C1 segment of cervical spinal cord (tissue), 14 donors: ENCODE data around the gene AIFM3.
"Not testable (repeated sequence)": the region's sequence is repeated elsewhere in the genome, so short reads cannot be mapped to it uniquely, and the experiment has no call there.

Experiments used
- DNase-seq, 14 donors: peaks; one replicate each; lab custom pipeline; 2025; lab: John Stamatoyannopoulos, UW

AIFM3 gene

GRCh38 chr22:20957683-20958431, 9.2 kb upstream of the AIFM3 start:
- DNase-seq = peak in 2 of 14 donors; percentile 26 to 63

- no peak for DNase-seq
Observed at GRCh38 chr22:20959578-20960461, 7.2 kb upstream of the AIFM3 start.

GRCh38 chr22:20960609-20961008, 6.4 kb upstream of the AIFM3 start:
- DNase-seq = no peak

- DNase-seq = no peak
Observed at GRCh38 chr22:20962491-20962945, 4.5 kb upstream of the AIFM3 start.

GRCh38 chr22:20963201-20964052, 3.6 kb upstream of the AIFM3 start:
- DNase-seq = peak in 1 of 14 donors; percentile 5

GRCh38 chr22:20964090-20964798, 2.8 kb upstream of the AIFM3 start:
- no peak for DNase-seq

- DNase-seq = no peak
Observed at GRCh38 chr22:20964799-20965103, 2.3 kb upstream of the AIFM3 start.

GRCh38 chr22:20965104-20965887, 1.8 kb upstream of the AIFM3 start:
- DNase-seq = peak in 1 of 14 donors; percentile 12

- DNase-seq = peak in 1 of 14 donors; percentile 7
Observed at GRCh38 chr22:20965888-20966855, 883 bp upstream of the AIFM3 start.

GRCh38 chr22:20967697-20968211, 699 bp downstream of the AIFM3 start:
- DNase-seq = peak in 2 of 14 donors; percentile 30 to 70

- peak in 1 of 14 donors; percentile 30 for DNase-seq
Observed at GRCh38 chr22:20968281-20968977, 1.4 kb downstream of the AIFM3 start.

- DNase-seq = no peak
Observed at GRCh38 chr22:20970939-20971657, 4.0 kb downstream of the AIFM3 start.

GRCh38 chr22:20972014-20972694, 5.1 kb downstream of the AIFM3 start:
- not testable (repeated sequence) for DNase-seq

- peak in 1 of 14 donors; percentile 9 for DNase-seq
Observed at GRCh38 chr22:20972933-20973577, 6.0 kb downstream of the AIFM3 start.

GRCh38 chr22:20973634-20974286, 6.7 kb downstream of the AIFM3 start:
- DNase-seq = no peak
